ENCODE measurements around the gene AMZ1. TPM values are rescaled to one million over a fixed set of nuclear protein-coding genes. Genes with fewer than 3 reads are reported as not detected.

Gene AMZ1
- total RNA-seq, 1 donor from 2014 or later, result 1.2 TPM

DNA sequence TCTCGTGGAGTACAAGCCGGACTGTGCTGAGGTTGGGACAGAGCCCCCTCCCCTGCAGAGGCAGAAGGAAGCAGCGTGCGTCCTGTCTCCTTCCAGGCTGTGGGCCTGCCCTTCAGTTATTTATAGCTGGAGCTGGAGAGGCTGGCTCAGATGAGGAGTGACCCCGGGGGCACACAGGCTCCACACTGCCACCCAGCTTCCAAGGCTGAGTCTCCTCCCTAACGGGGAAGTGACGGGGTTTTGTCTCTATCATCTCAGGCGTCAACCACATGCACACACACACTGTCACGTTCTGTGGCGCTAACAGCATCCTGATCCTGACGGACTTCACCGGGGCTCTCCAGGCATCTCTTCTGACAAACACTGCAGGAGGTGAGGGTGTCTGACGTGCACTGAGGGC lies 25.4 kb downstream of the AMZ1 start:
- Mint-ChIP-seq H3K4me3 (no peak overlapping the region), H3K4me1 (ENCODE audit: unreplicated experiment) (peaks cover 43% of the 10 kb centered on the region), H3K36me3 (peaks cover 17% of the 10 kb centered on the region), H3K9me3 (no peaks in the 10 kb centered on the region), H3K27me3 (no peaks in the 10 kb centered on the region), H3K27ac (peak overlapping the region; percentile 18)
- TF ChIP-seq, protein P1, sequence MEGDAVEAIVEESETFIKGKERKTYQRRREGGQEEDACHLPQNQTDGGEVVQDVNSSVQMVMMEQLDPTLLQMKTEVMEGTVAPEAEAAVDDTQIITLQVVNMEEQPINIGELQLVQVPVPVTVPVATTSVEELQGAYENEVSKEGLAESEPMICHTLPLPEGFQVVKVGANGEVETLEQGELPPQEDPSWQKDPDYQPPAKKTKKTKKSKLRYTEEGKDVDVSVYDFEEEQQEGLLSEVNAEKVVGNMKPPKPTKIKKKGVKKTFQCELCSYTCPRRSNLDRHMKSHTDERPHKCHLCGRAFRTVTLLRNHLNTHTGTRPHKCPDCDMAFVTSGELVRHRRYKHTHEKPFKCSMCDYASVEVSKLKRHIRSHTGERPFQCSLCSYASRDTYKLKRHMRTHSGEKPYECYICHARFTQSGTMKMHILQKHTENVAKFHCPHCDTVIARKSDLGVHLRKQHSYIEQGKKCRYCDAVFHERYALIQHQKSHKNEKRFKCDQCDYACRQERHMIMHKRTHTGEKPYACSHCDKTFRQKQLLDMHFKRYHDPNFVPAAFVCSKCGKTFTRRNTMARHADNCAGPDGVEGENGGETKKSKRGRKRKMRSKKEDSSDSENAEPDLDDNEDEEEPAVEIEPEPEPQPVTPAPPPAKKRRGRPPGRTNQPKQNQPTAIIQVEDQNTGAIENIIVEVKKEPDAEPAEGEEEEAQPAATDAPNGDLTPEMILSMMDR (conservative IDR thresholded peaks at IDR 0.05), result peak; percentile 40
- no peak for DNase-seq (ENCODE audit: extremely low spot score, unreplicated experiment)

DNA sequence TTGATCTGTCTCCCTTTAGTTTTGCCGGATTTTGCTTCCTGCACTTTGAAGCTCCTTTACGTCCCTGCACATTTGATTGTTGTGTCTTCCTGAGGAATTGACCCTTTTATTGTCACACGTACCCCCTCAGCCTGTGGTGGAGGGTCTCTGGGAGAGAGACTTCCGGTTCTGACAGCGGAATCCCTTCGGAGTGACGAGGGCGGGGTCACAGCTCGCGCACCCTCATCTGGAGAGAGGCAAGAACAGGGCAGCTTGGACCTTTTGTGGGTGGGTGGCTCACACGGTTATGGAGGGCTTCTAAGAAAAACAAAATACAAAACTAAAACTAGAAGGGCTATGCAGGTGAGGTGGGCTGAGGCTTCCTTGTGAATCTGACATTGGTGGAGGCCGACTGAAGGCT lies 26.0 kb downstream of the AMZ1 start:
- peak overlapping the region; percentile 18 for H3K27ac Mint-ChIP-seq
- H3K36me3 Mint-ChIP-seq, result peaks cover 17% of the 10 kb centered on the region
- peaks cover 50% of the 10 kb centered on the region for H3K4me1 Mint-ChIP-seq (ENCODE audit: unreplicated experiment)
- H3K27me3 Mint-ChIP-seq, result no peaks in the 10 kb centered on the region
- no peak overlapping the region for H3K4me3 Mint-ChIP-seq
- no peak for DNase-seq (ENCODE audit: extremely low spot score, unreplicated experiment)
- TF ChIP-seq, protein P1 (conservative IDR thresholded peaks at IDR 0.05), result no peak
- H3K9me3 Mint-ChIP-seq, result no peaks in the 10 kb centered on the region

DNA sequence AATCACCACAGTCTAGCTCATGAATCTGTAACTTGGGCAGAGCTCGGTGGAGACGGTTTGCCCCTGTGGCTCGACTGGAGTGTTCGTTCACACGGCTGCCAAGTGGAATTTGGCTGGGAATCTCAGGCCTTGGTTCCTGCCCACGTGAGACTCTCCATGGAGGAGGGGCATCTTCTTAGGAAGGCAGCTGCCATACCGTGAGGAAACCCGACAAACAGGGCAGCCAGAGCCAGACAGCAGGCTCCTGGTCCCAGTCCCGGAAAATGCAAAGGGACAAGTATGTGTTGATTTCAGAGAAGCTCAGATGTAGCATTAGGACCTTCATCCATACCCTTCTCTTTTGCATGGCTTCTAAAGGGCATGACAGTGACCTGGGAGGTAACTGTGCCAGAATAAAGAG lies 26.6 kb downstream of the AMZ1 start:
- Mint-ChIP-seq H3K4me3 (no peak overlapping the region), H3K4me1 (ENCODE audit: unreplicated experiment) (peaks cover 53% of the 10 kb centered on the region), H3K36me3 (peaks cover 17% of the 10 kb centered on the region), H3K27ac (no peak overlapping the region), H3K27me3 (no peaks in the 10 kb centered on the region), H3K9me3 (no peaks in the 10 kb centered on the region)
- DNase-seq (ENCODE audit: extremely low spot score, unreplicated experiment), result no peak
- TF ChIP-seq, protein P1 (conservative IDR thresholded peaks at IDR 0.05), result no peak

DNA sequence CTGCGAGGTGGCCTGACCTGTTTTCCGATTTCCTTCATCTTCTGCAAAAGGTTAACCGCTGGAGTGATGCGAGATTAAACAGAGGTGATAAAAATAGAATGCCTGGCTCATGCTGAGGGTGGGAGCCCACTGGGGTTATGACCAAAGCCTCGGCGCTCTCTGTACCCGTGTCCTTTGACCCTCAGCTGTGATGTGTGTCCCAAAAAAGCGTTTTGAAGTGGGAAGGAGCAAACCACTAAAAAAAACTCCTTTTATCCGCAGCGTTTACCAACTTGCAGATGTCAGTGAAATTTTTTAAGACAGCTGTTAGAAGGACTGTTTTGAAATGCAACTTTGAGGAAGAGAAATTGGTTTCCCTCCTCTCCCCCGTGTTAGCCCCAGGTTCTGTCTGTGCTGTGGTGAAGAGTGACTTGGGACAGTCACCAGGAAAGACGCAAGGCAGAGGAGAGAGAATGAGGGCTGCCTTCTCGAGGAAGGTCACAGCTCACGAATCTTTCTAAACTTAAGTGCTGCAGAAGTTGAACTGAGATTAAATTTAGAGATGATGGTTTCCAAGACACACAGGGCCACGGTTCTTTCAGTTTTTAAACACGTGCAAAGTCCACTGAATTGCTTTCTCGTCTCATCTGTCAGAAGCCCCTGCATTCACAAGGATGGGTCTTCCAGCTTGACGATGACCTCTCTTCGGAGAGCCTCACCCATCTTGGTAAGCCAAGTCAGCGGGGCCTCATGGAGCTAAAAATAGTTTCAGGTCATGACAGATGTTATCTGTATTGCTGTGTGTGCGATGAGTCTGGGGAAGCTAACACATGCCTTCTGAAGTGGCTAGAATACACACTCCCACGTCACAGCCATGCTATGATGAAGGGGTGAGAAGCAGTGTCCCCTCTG lies 27.6 kb downstream of the AMZ1 start:
- H3K27me3 Mint-ChIP-seq, result no peaks in the 10 kb centered on the region
- DNase-seq (ENCODE audit: extremely low spot score, unreplicated experiment), result no peak
- peaks cover 17% of the 10 kb centered on the region for H3K36me3 Mint-ChIP-seq
- TF ChIP-seq, protein P1 (conservative IDR thresholded peaks at IDR 0.05), result no peak
- peaks cover 53% of the 10 kb centered on the region for H3K4me1 Mint-ChIP-seq (ENCODE audit: unreplicated experiment)
- no peaks in the 10 kb centered on the region for H3K9me3 Mint-ChIP-seq
- H3K27ac Mint-ChIP-seq, result peak overlapping the region; percentile 48
- no peak overlapping the region for H3K4me3 Mint-ChIP-seq

DNA sequence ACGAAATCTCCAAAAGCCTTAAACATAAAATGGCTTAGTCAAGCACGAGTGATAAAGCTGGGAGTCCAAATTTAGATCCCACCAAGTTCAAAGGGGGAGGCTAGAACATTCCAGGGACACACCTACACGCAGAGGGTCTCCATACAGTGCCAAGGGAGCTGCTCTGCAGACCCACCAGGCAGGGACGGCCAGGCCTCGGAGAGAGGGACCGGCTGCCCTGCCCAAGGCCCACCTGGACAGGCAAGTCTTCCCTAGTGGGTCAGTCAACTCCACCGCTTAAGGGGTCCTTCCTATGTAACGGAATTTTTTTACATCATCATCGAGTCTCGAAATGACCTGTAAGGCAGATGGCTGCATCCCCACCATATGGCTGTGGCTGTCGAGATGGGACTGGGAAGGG lies 28.5 kb downstream of the AMZ1 start:
- H3K4me3 Mint-ChIP-seq, result no peak overlapping the region
- peaks cover 53% of the 10 kb centered on the region for H3K4me1 Mint-ChIP-seq (ENCODE audit: unreplicated experiment)
- no peak for DNase-seq (ENCODE audit: extremely low spot score, unreplicated experiment)
- H3K9me3 Mint-ChIP-seq, result no peaks in the 10 kb centered on the region
- peak overlapping the region; percentile 94 for H3K27ac Mint-ChIP-seq
- TF ChIP-seq, protein P1 (conservative IDR thresholded peaks at IDR 0.05), result no peak
- H3K36me3 Mint-ChIP-seq, result peaks cover 17% of the 10 kb centered on the region
- H3K27me3 Mint-ChIP-seq, result no peaks in the 10 kb centered on the region
